GM12878 (cell line): ENCODE results near the gene PIGB. TPM values are rescaled to one million over a fixed set of nuclear protein-coding genes. Genes with fewer than 3 reads are reported as not detected.

ENCODE experiments used
- ATAC-seq: fragments of 200-7000 bp; cut with Tn5 transposase; 3 replicates; pipeline ENCODE4 v1.9.1; 2020; ENCODE audit warnings: mild to moderate bottlenecking, moderate library complexity
- BruUV-seq: library from RNA; stranded (reverse); fragments of 400-500 nt; replicated peaks from 2 replicates; lab custom pipeline; 2021; lab: Mats Ljungman, UMichigan
- CTCF ChIA-PET: fragments of 300-600 bp; sonication (Branson Sonifier 250); formaldehyde crosslinking; extraction: SDS; loops from one replicate; lab custom pipeline; 2021; ENCODE audit warnings: inconsistent platforms; lab: Yijun Ruan, JAX
- POLR2A ChIA-PET: fragments of 350-600 bp; formaldehyde crosslinking; extraction: SDS; loops from one replicate; lab custom pipeline; 2021; ENCODE audit warnings: inconsistent platforms; lab: Charles Lee
- RAD21 ChIA-PET: fragments of 300-600 bp; sonication (Branson Sonifier 250); formaldehyde crosslinking; loops from one replicate; lab custom pipeline; 2023; ENCODE audit warnings: antibody characterized with exemption; ENCODE audit not compliant: unreplicated experiment; lab: Charles Lee
- SMC1A ChIA-PET: fragments of 300-600 bp; sonication (Branson Sonifier 250); formaldehyde crosslinking; loops from one replicate; lab custom pipeline; 2023; ENCODE audit not compliant: unreplicated experiment, uncharacterized antibody; lab: Charles Lee
- DNase-seq: peaks from one replicate; pipeline ENCODE4 v3.0.0-alpha.2; 2011; ENCODE audit warnings: low read depth, low spot score
- FAIRE-seq: peaks from 3 replicates; lab custom pipeline; 2011; peaks lifted over from hg19 to GRCh38; lab: Jason Lieb, UNC
- H2AFZ ChIP-seq: 2 replicates; pipeline ENCODE4 v1.6.0; 2011; ENCODE audit warnings: low read depth, low read length, control low read depth; ENCODE audit not compliant: control insufficient read depth
- H3K27ac ChIP-seq: 2 replicates; pipeline ENCODE4 v1.5.1; 2011; ENCODE audit warnings: control low read depth; ENCODE audit not compliant: control insufficient read depth, insufficient read depth
- H3K27me3 ChIP-seq, 2 experiments: replicated peaks in 1 of 2; 2 replicates each; pipeline versions ENCODE4 v1.6.0 to v1.6.1; 2011; ENCODE audit warnings: low read length in 1 of 2; ENCODE audit not compliant: control insufficient read depth in 2 of 2, insufficient read depth in 2 of 2
- H3K36me3 ChIP-seq, 2 experiments: 2 replicates each; pipeline ENCODE4 v1.5.1; 2011; ENCODE audit warnings: low read length in 1 of 2; ENCODE audit not compliant: control insufficient read depth in 2 of 2, insufficient read depth in 2 of 2
- H3K4me1 ChIP-seq: 2 replicates; pipeline ENCODE4 v1.6.1; 2011; ENCODE audit warnings: mild to moderate bottlenecking, low read length, moderate library complexity, mixed read lengths; ENCODE audit not compliant: control insufficient read depth, insufficient read depth
- H3K4me2 ChIP-seq: 2 replicates; pipeline ENCODE4 v1.6.0; 2011; ENCODE audit warnings: control low read depth; ENCODE audit not compliant: control insufficient read depth, insufficient read depth
- H3K4me3 ChIP-seq: fragments of 200-600 bp; sonication (generic); 2 replicates; pipeline ENCODE4 v1.5.1; 2016
- H3K79me2 ChIP-seq: 2 replicates; pipeline ENCODE4 v1.6.0; 2011; ENCODE audit warnings: low read length; ENCODE audit not compliant: control insufficient read depth, insufficient read depth
- H3K9ac ChIP-seq: 2 replicates; pipeline ENCODE4 v1.8.0; 2011; ENCODE audit warnings: low read length, control low read depth, mixed read lengths; ENCODE audit not compliant: control insufficient read depth, insufficient read depth
- H3K9me3 ChIP-seq: replicated peaks from 3 replicates; pipeline ENCODE4 v1.5.1; 2011; ENCODE audit warnings: mild to moderate bottlenecking, low read length; ENCODE audit not compliant: control insufficient read depth, insufficient read depth
- H4K20me1 ChIP-seq: 2 replicates; pipeline ENCODE4 v1.6.0; 2011; ENCODE audit not compliant: control insufficient read depth, insufficient read depth
- ATF7 ChIP-seq: fragments of 450-650 bp; IDR thresholded peaks from 2 replicates; pipeline ENCODE4 v1.6.1; 2016; ENCODE audit warnings: low read depth, mild to moderate bottlenecking
- BHLHE40 ChIP-seq, 2 experiments: fragments of 450-650 bp in 1 of 2; IDR thresholded peaks; 2 replicates each; pipeline ENCODE4 v1.6.1; 2011 to 2017; ENCODE audit warnings: low read depth in 2 of 2, borderline replicate concordance in 1 of 2, improper control_type of control experiment in 1 of 2, low read length in 1 of 2, mild to moderate bottlenecking in 1 of 2
- CTCF ChIP-seq, 3 experiments: IDR thresholded peaks in 2 of 3; conservative IDR thresholded peaks in 1 of 3; 2 replicates each; pipeline ENCODE4 v1.5.1; 2011; ENCODE audit warnings: low read depth in 3 of 3, low read length in 3 of 3, mild to moderate bottlenecking in 3 of 3, control low read depth in 2 of 3, moderate library complexity in 2 of 3, inconsistent platforms in 1 of 3, mixed read lengths in 1 of 3; ENCODE audit not compliant: control insufficient read depth in 2 of 3, insufficient read depth in 1 of 3; ENCODE audit errors: extremely low read depth in 1 of 3
- FOS ChIP-seq: IDR thresholded peaks from 3 replicates; pipeline ENCODE4 v1.6.1; 2011; ENCODE audit warnings: borderline replicate concordance; ENCODE audit not compliant: insufficient read length; ENCODE audit errors: extremely low read depth
- HCFC1 ChIP-seq: fragments of 150-350 bp; IDR thresholded peaks from 2 replicates; pipeline ENCODE4 v1.6.1; 2014; ENCODE audit warnings: low read length
- HDGF ChIP-seq: fragments of 450-650 bp; IDR thresholded peaks from 2 replicates; pipeline ENCODE4 v1.6.1; 2016; ENCODE audit warnings: antibody characterized with exemption
- HSF1 ChIP-seq: fragments of 150-350 bp; IDR thresholded peaks from 2 replicates; pipeline ENCODE4 v1.6.1; 2014; ENCODE audit warnings: mild to moderate bottlenecking, low read depth, low read length
- MYB ChIP-seq: fragments of 150-350 bp; IDR thresholded peaks from 2 replicates; pipeline ENCODE4 v1.6.1; 2014; ENCODE audit warnings: mild to moderate bottlenecking, low read depth, low read length, borderline replicate concordance
- NKRF ChIP-seq: fragments of 450-650 bp; conservative IDR thresholded peaks from 2 replicates; pipeline ENCODE4 v1.6.1; 2017; ENCODE audit warnings: mild to moderate bottlenecking, moderate library complexity
- PAX5 ChIP-seq: IDR thresholded peaks from 2 replicates; pipeline ENCODE4 v1.6.1; 2011; ENCODE audit warnings: low read depth, low read length, borderline replicate concordance
- RCOR1 ChIP-seq: conservative IDR thresholded peaks from 2 replicates; pipeline ENCODE4 v1.6.1; 2012; ENCODE audit warnings: low read depth, low read length, improper control_type of control experiment
- RFX5 ChIP-seq: IDR thresholded peaks from 2 replicates; pipeline ENCODE4 v1.6.1; 2011; ENCODE audit warnings: low read depth, low read length, improper control_type of control experiment
- SMC3 ChIP-seq: IDR thresholded peaks from 2 replicates; pipeline ENCODE4 v1.6.1; 2011; ENCODE audit warnings: low read length, improper control_type of control experiment, borderline replicate concordance
- SPI1 ChIP-seq: IDR thresholded peaks from 2 replicates; pipeline ENCODE4 v1.6.1; 2011; ENCODE audit warnings: low read depth, mild to moderate bottlenecking, low read length, moderate library complexity, borderline replicate concordance; ENCODE audit not compliant: insufficient read depth
- TAF1 ChIP-seq: IDR thresholded peaks from 2 replicates; pipeline ENCODE4 v1.6.1; 2011; ENCODE audit warnings: mild to moderate bottlenecking, low read depth, low read length, borderline replicate concordance
- YBX1 ChIP-seq: fragments of 450-650 bp; IDR thresholded peaks from 2 replicates; pipeline ENCODE4 v1.6.1; 2016; ENCODE audit warnings: antibody characterized with exemption
- in situ Hi-C: fragments of 300-500 bp; cut with MboI; formaldehyde crosslinking; loops from 9 replicates; pipeline ENCODE4 v1.14.3; 2018; ENCODE audit warnings: mixed read lengths
- intact Hi-C: fragments of 100-400 bp; cut with micrococcal nuclease; formaldehyde crosslinking; loops from one replicate; pipeline ENCODE4 v1.14.2; 2022; ENCODE audit not compliant: unreplicated experiment
- polyA plus RNA-seq, 11 experiments: library from polyadenylated mRNA; depleted of rRNA in 4 of 11; unstranded in 6 of 11; stranded (reverse) in 5 of 11; fragments of >200 nt; fragmentation: Nextera tagmentation in 4 of 11; fragmentation: Illumina TruSeq in 1 of 11; extraction: Ambion mirVana in 4 of 11; extraction: Trizol in 1 of 11; gene quantifications; 1 replicate in 1 of 11; 2 replicates in 10 of 11; pipeline versions ENCODE4 v1.2.1 to v1.2.3, GENCODE V29; 2011 to 2016; ENCODE audit warnings: inconsistent platforms in 2 of 11, missing spikeins in 2 of 11, low read depth in 1 of 11
- total RNA-seq, 4 experiments: library from RNA; depleted of rRNA in 3 of 4; stranded (reverse); fragments of >200 nt in 3 of 4; fragmentation: Illumina TruSeq in 1 of 4; extraction: Trizol in 1 of 4; gene quantifications; 2 replicates each; pipeline versions ENCODE4 v1.2.1 to v1.2.3, GENCODE V29; 2013 to 2021

The PIGB gene
- total and polyA plus RNA-seq, 10 of the 15 experiments (the other 5 are each of a cell fraction or from before 2014, with no cell fraction given) = 17.9 to 46.0 (median 25.2) TPM

GRCh38 chr15:55281517-55282228 is 37.3 kb upstream of the PIGB start:
- Histone ChIP-seq H3K4me2 (no peak overlapping the region), H3K4me3 (no peak overlapping the region)

More at GRCh38 chr15:55281517-55282228, 37.3 kb upstream of the PIGB start:
- POLR2A ChIA-PET = interaction anchor here (0.7 to 2.1 kb wide), 6 partner anchors 12 to 125 kb away, joined by 3 to 10 read pairs (median 3); partner anchors contain the start of genes PIGB and PIGBOS1
- CTCF ChIA-PET = interaction anchor here (1.1 to 1.7 kb wide), 4 partner anchors 12 to 65 kb away, joined by 3 to 6 read pairs (median 4); no protein-coding TSS in a partner anchor
- FAIRE-seq = no peak
- no TSS peak for BruUV-seq
- H3K36me3 ChIP-seq = no peaks in the 10 kb centered on the region; a peak in 1 of 4 replicates
- no peaks in the 10 kb centered on the region for H3K9me3 ChIP-seq
- peaks cover 18% of the 10 kb centered on the region for H3K79me2 ChIP-seq
- no peak for ATAC-seq
- intact Hi-C loops (loop anchor here (5.0 to 10.0 kb wide), 3 partner anchors 126 to 767 kb away; partner anchors contain the start of genes CCPG1 and PIERCE2), in situ Hi-C loops (loop anchor here (5.0 kb wide), 1 partner anchor 59 kb away; no protein-coding TSS in a partner anchor)
- H3K4me1 ChIP-seq = peaks cover 40% of the 10 kb centered on the region
- no peak overlapping the region for H3K9ac ChIP-seq
- RAD21 ChIA-PET = interaction anchor here (0.9 to 1.5 kb wide), 8 partner anchors 10 to 85 kb away, joined by 3 to 7 read pairs (median 4); partner anchors contain the start of gene RSL24D1
- SMC1A ChIA-PET = interaction anchor here (0.9 to 11.6 kb wide), 12 partner anchors 10 to 153 kb away, joined by 3 to 110 read pairs (median 5); partner anchors contain the start of genes PIGB and PIGBOS1
- H3K27me3 ChIP-seq = no peaks in the 10 kb centered on the region
- no peak for DNase-seq
- H2AFZ ChIP-seq = no peak overlapping the region
- H4K20me1 ChIP-seq = no peaks in the 10 kb centered on the region
- TF ChIP-seq SMC3 (no peak), RCOR1 (no peak), SPI1 (no peak), PAX5 (no peak), HCFC1 (no peak), YBX1 (no peak), BHLHE40 (IDR thresholded peaks at IDR 0.05; ENCODE audit: borderline replicate concordance in 1 of 2, low read depth in 2 of 2, low read length in 1 of 2) (no peak), TAF1 (no peak), FOS (no peak), CTCF (IDR thresholded peaks at IDR 0.05 in 2 of 3, conservative IDR thresholded peaks at IDR 0.05 in 1 of 3; ENCODE audit: control insufficient read depth in 2 of 3, extremely low read depth in 1 of 3, insufficient read depth in 1 of 3, low read depth in 3 of 3, low read length in 3 of 3) (0 out of 6 replicates have a peak, but pooled peaks of 1 of the 3 experiments have one; percentile 6), HSF1 (no peak), HDGF (peak; percentile 79; the same call in 1 of the 2 replicates), ATF7 (no peak), RFX5 (no peak), MYB (no peak), NKRF (no peak)
- TF ChIP-seq, all 136 proteins: peak for 2
- no peak overlapping the region for H3K27ac ChIP-seq
